ENCODE data around the gene ATP2A2.
"Not testable (repeated sequence)": the region's sequence is repeated elsewhere in the genome, so short reads cannot be mapped to it uniquely, and the experiment has no call there.

DNA sequence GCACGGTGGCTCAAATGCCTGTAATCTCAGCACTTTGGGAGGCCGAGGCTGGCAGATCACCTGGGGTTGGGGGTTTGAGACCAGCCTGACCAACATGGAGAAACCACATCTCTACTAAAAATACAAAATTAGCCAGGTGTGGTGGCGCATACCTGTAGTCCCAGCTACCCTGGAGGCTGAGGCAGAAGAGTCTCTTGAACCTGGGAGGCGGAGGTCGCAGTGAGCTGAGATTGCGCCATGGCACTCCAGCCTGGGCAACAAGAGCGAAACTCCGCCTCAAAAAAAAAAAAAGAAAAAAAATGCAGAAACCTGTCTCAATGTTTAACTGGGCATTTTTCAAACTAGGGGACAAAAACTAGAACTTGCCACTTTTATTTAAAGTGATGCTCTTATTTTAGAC is 59.2 kb downstream of the ATP2A2 start:
- TF ChIP-seq, protein P1, sequence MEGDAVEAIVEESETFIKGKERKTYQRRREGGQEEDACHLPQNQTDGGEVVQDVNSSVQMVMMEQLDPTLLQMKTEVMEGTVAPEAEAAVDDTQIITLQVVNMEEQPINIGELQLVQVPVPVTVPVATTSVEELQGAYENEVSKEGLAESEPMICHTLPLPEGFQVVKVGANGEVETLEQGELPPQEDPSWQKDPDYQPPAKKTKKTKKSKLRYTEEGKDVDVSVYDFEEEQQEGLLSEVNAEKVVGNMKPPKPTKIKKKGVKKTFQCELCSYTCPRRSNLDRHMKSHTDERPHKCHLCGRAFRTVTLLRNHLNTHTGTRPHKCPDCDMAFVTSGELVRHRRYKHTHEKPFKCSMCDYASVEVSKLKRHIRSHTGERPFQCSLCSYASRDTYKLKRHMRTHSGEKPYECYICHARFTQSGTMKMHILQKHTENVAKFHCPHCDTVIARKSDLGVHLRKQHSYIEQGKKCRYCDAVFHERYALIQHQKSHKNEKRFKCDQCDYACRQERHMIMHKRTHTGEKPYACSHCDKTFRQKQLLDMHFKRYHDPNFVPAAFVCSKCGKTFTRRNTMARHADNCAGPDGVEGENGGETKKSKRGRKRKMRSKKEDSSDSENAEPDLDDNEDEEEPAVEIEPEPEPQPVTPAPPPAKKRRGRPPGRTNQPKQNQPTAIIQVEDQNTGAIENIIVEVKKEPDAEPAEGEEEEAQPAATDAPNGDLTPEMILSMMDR (IDR thresholded peaks at IDR 0.05), result not testable (repeated sequence)
- not testable (repeated sequence) for TF ChIP-seq POLR2A (IDR thresholded peaks at IDR 0.05)

All from right lobe of liver (tissue), 4 donors.